H9 (cell line): ENCODE measurements around the gene WNT7B. TPM values are rescaled to one million over a fixed set of nuclear protein-coding genes. Genes with fewer than 3 reads are reported as not detected.

ENCODE experiments used
- DNase-seq: peaks from one replicate; pipeline ENCODE4 v3.0.0-alpha.2; 2017
- H2AFZ ChIP-seq: one replicate; pipeline ENCODE4 v1.6.1; 2013; ENCODE audit warnings: mild to moderate bottlenecking, low read length, control low read depth, moderate library complexity
- H2AK5ac ChIP-seq: 2 replicates; pipeline ENCODE4 v1.6.1; 2013; ENCODE audit warnings: low read length, control low read depth, mixed read lengths; ENCODE audit not compliant: insufficient read length
- H2BK120ac ChIP-seq: one replicate; pipeline ENCODE4 v1.6.1; 2013; ENCODE audit warnings: low read depth, mild to moderate bottlenecking, low read length, control low read depth, inconsistent platforms; ENCODE audit not compliant: poor library complexity, severe bottlenecking
- H2BK12ac ChIP-seq: 2 replicates; pipeline ENCODE4 v1.6.1; 2013; ENCODE audit warnings: low read length, control low read depth, mixed read lengths, low read depth; ENCODE audit not compliant: insufficient read length
- H2BK15ac ChIP-seq: 2 replicates; pipeline ENCODE4 v1.6.1; 2013; ENCODE audit warnings: low read depth, low read length, control low read depth
- H2BK20ac ChIP-seq: one replicate; pipeline ENCODE4 v1.6.1; 2013; ENCODE audit warnings: low read depth, mild to moderate bottlenecking, low read length, control low read depth, inconsistent platforms; ENCODE audit not compliant: poor library complexity, severe bottlenecking
- H2BK5ac ChIP-seq: 2 replicates; pipeline ENCODE4 v1.6.1; 2013; ENCODE audit warnings: low read length, control low read depth, mixed read lengths; ENCODE audit not compliant: insufficient read length
- H3K14ac ChIP-seq: 2 replicates; pipeline ENCODE4 v1.6.1; 2013; ENCODE audit warnings: low read length, control low read depth; ENCODE audit not compliant: insufficient read depth
- H3K18ac ChIP-seq: 2 replicates; pipeline ENCODE4 v1.6.1; 2013; ENCODE audit warnings: low read depth, mild to moderate bottlenecking, mixed read lengths, low read length, control low read depth; ENCODE audit not compliant: insufficient read length
- H3K23ac ChIP-seq: 2 replicates; pipeline ENCODE4 v1.6.1; 2013; ENCODE audit warnings: low read length, control low read depth, mixed read lengths, low read depth; ENCODE audit not compliant: insufficient read length
- H3K23me2 ChIP-seq: 2 replicates; pipeline ENCODE4 v1.6.1; 2013; ENCODE audit warnings: low read depth, mild to moderate bottlenecking, mixed read lengths, low read length, control low read depth; ENCODE audit not compliant: insufficient read length, poor library complexity, severe bottlenecking
- H3K27ac ChIP-seq: 2 replicates; pipeline ENCODE4 v1.5.1; 2013; ENCODE audit warnings: low read length, control low read depth, mixed read lengths, low read depth; ENCODE audit not compliant: insufficient read length
- H3K27me3 ChIP-seq: 2 replicates; pipeline ENCODE4 v1.6.1; 2013; ENCODE audit warnings: low read length, control low read depth, inconsistent platforms; ENCODE audit not compliant: insufficient read depth
- H3K4ac ChIP-seq: 2 replicates; pipeline ENCODE4 v1.6.1; 2013; ENCODE audit warnings: low read depth, mild to moderate bottlenecking, control low read depth, inconsistent platforms, low read length, moderate library complexity
- H3K4me1 ChIP-seq: 2 replicates; pipeline ENCODE4 v1.6.1; 2013; ENCODE audit warnings: low read length, control low read depth, inconsistent platforms; ENCODE audit not compliant: insufficient read depth
- H3K4me2 ChIP-seq: 2 replicates; pipeline ENCODE4 v1.6.1; 2013; ENCODE audit warnings: low read length, control low read depth, mixed read lengths; ENCODE audit not compliant: insufficient read length, insufficient read depth
- H3K56ac ChIP-seq: 2 replicates; pipeline ENCODE4 v1.6.1; 2013; ENCODE audit warnings: low read depth, mild to moderate bottlenecking, mixed read lengths, low read length, control low read depth; ENCODE audit not compliant: insufficient read length
- H3K79me1 ChIP-seq: 2 replicates; pipeline ENCODE4 v1.6.1; 2013; ENCODE audit warnings: low read depth, mild to moderate bottlenecking, moderate library complexity, low read length, control low read depth, inconsistent platforms; ENCODE audit not compliant: insufficient read depth, poor library complexity, severe bottlenecking
- H3K79me2 ChIP-seq: 2 replicates; pipeline ENCODE4 v1.6.1; 2013; ENCODE audit warnings: low read length, control low read depth, inconsistent platforms; ENCODE audit not compliant: insufficient read depth
- H3K9ac ChIP-seq: 2 replicates; pipeline ENCODE4 v1.6.1; 2013; ENCODE audit warnings: low read length, control low read depth, mixed read lengths; ENCODE audit not compliant: insufficient read length; ENCODE audit errors: extremely low read depth
- H3K9me3 ChIP-seq: one replicate; pipeline ENCODE4 v1.6.1; 2013; ENCODE audit warnings: low read depth, low read length, inconsistent platforms; ENCODE audit not compliant: control insufficient read depth
- H3T11ph ChIP-seq: one replicate; pipeline ENCODE4 v1.6.1; 2013; ENCODE audit warnings: mild to moderate bottlenecking, low read length, control low read depth, inconsistent platforms
- H4K20me1 ChIP-seq: one replicate; pipeline ENCODE4 v1.6.1; 2013; ENCODE audit not compliant: control insufficient read depth, insufficient read length, insufficient read depth
- H4K5ac ChIP-seq: 2 replicates; pipeline ENCODE4 v1.6.1; 2013; ENCODE audit warnings: low read depth, mild to moderate bottlenecking, mixed read lengths, low read length, control low read depth; ENCODE audit not compliant: insufficient read length
- H4K8ac ChIP-seq: replicated peaks from 2 replicates; pipeline ENCODE4 v1.6.1; 2013; ENCODE audit warnings: low read length, control low read depth, mixed read lengths, low read depth; ENCODE audit not compliant: insufficient read length
- H4K91ac ChIP-seq: 2 replicates; pipeline ENCODE4 v1.6.1; 2013; ENCODE audit warnings: low read depth, mild to moderate bottlenecking, moderate library complexity, mixed read lengths, low read length, control low read depth; ENCODE audit not compliant: insufficient read length
- H3K27ac Mint-ChIP-seq, 3 experiments: 2 replicates in 2 of 3; 3 replicates in 1 of 3; pipeline ENCODE4 v1.8.0; 2020 to 2021; ENCODE audit warnings: mixed read lengths in 3 of 3, mild to moderate bottlenecking in 1 of 3, moderate library complexity in 1 of 3
- H3K27me3 Mint-ChIP-seq: 2 replicates; pipeline ENCODE4 v1.8.0; 2021; ENCODE audit warnings: low read depth, mild to moderate bottlenecking, moderate library complexity, mixed read lengths
- H3K36me3 Mint-ChIP-seq, 3 experiments: 2 replicates in 2 of 3; 3 replicates in 1 of 3; pipeline ENCODE4 v1.8.0; 2020 to 2021; ENCODE audit warnings: low read depth in 3 of 3, mixed read lengths in 3 of 3; ENCODE audit not compliant: insufficient read depth in 1 of 3
- H3K4me1 Mint-ChIP-seq, 2 experiments: 2 replicates each; pipeline ENCODE4 v1.8.0; 2020; ENCODE audit warnings: mixed read lengths in 2 of 2
- H3K4me3 Mint-ChIP-seq, 2 experiments: 2 replicates in 1 of 2; 3 replicates in 1 of 2; pipeline ENCODE4 v1.8.0; 2020 to 2021; ENCODE audit warnings: mild to moderate bottlenecking in 2 of 2, mixed read lengths in 2 of 2, moderate library complexity in 1 of 2
- H3K9me3 Mint-ChIP-seq, 2 experiments: 2 replicates in 1 of 2; 3 replicates in 1 of 2; pipeline ENCODE4 v1.8.0; 2020; ENCODE audit warnings: mild to moderate bottlenecking in 2 of 2, mixed read lengths in 2 of 2, moderate library complexity in 1 of 2
- WGBS: extraction: QIAGEN DNeasy Blood & Tissue Kit; methylation state at CpG from one replicate; pipeline ENCODE4 v1.1.7; 2013; ENCODE audit warnings: missing lambda C conversion rate, low lambda C conversion rate, mixed read lengths; ENCODE audit not compliant: insufficient read length; ENCODE audit errors: extremely low coverage; 5-methylcytosine and 5-hydroxymethylcytosine counted together
- total RNA-seq: library from RNA; stranded (reverse); gene quantifications from 2 replicates; pipeline ENCODE4 v1.2.1, GENCODE V29; 2021
- TF ChIP-seq, protein P1 (sequence below): fragments of 200-600 bp; sonication (generic); conservative IDR thresholded peaks from 3 replicates; pipeline ENCODE4 v1.8.0; 2021; ENCODE audit warnings: antibody characterized with exemption, mild to moderate bottlenecking

The WNT7B gene
- total RNA-seq, 1 experiment from 2014 or later = 0.09 TPM

GRCh38 chr22:45942787-45943493 lies 34.0 kb downstream of the WNT7B start:
- H3K14ac ChIP-seq = no peak overlapping the region
- no peak overlapping the region for H2BK5ac ChIP-seq
- no peak overlapping the region for H2BK15ac ChIP-seq
- no peak overlapping the region for H3K56ac ChIP-seq
- Mint-ChIP-seq H3K27ac (peak overlapping the region in 2 of 3 experiments; percentile 28 to 39; a peak in 2 of 7 replicates), H3K36me3 (no peaks in the 10 kb centered on the region), H3K9me3 (no peaks in the 10 kb centered on the region; a peak in 1 of 5 replicates), H3K4me1 (peaks cover 0 to 4% of the 10 kb centered on the region in 2 experiments; a peak in 2 of 4 replicates), H3K4me3 (no peak overlapping the region), H3K27me3 (peaks cover 10% of the 10 kb centered on the region)
- H2BK20ac ChIP-seq = no peak overlapping the region
- no peak overlapping the region for H4K5ac ChIP-seq
- H4K91ac ChIP-seq = no peak overlapping the region
- H3K27ac ChIP-seq = no peak overlapping the region
- no peak overlapping the region for H3K4me2 ChIP-seq
- H3K4me1 ChIP-seq = no peaks in the 10 kb centered on the region
- H2AFZ ChIP-seq = no peak overlapping the region
- H3K79me2 ChIP-seq = no peaks in the 10 kb centered on the region
- TF ChIP-seq, protein P1, sequence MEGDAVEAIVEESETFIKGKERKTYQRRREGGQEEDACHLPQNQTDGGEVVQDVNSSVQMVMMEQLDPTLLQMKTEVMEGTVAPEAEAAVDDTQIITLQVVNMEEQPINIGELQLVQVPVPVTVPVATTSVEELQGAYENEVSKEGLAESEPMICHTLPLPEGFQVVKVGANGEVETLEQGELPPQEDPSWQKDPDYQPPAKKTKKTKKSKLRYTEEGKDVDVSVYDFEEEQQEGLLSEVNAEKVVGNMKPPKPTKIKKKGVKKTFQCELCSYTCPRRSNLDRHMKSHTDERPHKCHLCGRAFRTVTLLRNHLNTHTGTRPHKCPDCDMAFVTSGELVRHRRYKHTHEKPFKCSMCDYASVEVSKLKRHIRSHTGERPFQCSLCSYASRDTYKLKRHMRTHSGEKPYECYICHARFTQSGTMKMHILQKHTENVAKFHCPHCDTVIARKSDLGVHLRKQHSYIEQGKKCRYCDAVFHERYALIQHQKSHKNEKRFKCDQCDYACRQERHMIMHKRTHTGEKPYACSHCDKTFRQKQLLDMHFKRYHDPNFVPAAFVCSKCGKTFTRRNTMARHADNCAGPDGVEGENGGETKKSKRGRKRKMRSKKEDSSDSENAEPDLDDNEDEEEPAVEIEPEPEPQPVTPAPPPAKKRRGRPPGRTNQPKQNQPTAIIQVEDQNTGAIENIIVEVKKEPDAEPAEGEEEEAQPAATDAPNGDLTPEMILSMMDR = no peak
- no peaks in the 10 kb centered on the region for H3K79me1 ChIP-seq
- no peaks in the 10 kb centered on the region for H3K27me3 ChIP-seq
- no peak overlapping the region for H4K8ac ChIP-seq
- H3K9me3 ChIP-seq = no peaks in the 10 kb centered on the region
- no peak overlapping the region for H3K18ac ChIP-seq
- H3K23me2 ChIP-seq = no peaks in the 10 kb centered on the region
- no peak overlapping the region for H3T11ph ChIP-seq
- H3K9ac ChIP-seq = no peak overlapping the region
- no CpG with 5 or more reads among the region's 32 CpGs for WGBS
- no peak overlapping the region for H2BK12ac ChIP-seq
- no peak overlapping the region for H2BK120ac ChIP-seq
- no peak overlapping the region for H3K4ac ChIP-seq
- no peak overlapping the region for H3K23ac ChIP-seq
- no peaks in the 10 kb centered on the region for H4K20me1 ChIP-seq
- no peak overlapping the region for H2AK5ac ChIP-seq
- DNase-seq = no peak
